HEK293 (cell line): ENCODE data around the gene FKBP5.

ENCODE experiments used
- CTCF ChIA-PET: fragments of 350-600 bp; formaldehyde crosslinking; extraction: SDS; loops from one replicate; lab custom pipeline; 2021; ENCODE audit warnings: antibody characterized with exemption; lab: Yijun Ruan, JAX
- POLR2A ChIA-PET: fragments of 300-600 bp; formaldehyde crosslinking; extraction: SDS; loops from one replicate; lab custom pipeline; 2020; ENCODE audit warnings: antibody characterized with exemption, inconsistent platforms; lab: Yijun Ruan, JAX
- H3K27ac ChIP-seq: fragments of 200-500 bp; sonication (Bioruptor generic); 2 replicates; pipeline ENCODE4 v1.5.1; 2014; ENCODE audit warnings: low read depth, low read length, control low read depth, inconsistent platforms; ENCODE audit errors: extremely low read depth
- H3K36me3 ChIP-seq, 2 experiments: fragments of 200-500 bp in 1 of 2; sonication (Bioruptor generic) in 1 of 2; 1 replicate in 1 of 2; 2 replicates in 1 of 2; pipeline ENCODE4 v1.5.1; 2014 to 2017; ENCODE audit warnings: inconsistent platforms in 2 of 2, low read length in 2 of 2; ENCODE audit not compliant: control insufficient read depth in 2 of 2, insufficient read depth in 1 of 2
- H3K4me1 ChIP-seq: fragments of 200-500 bp; sonication (Bioruptor generic); 2 replicates; pipeline ENCODE4 v1.5.1; 2014; ENCODE audit warnings: mild to moderate bottlenecking, low read length, inconsistent platforms; ENCODE audit not compliant: control insufficient read depth, insufficient read depth
- H3K4me3 ChIP-seq: 2 replicates; pipeline ENCODE4 v1.5.1; 2011; ENCODE audit warnings: low read depth, mild to moderate bottlenecking, control low read depth, low read length, moderate library complexity
- H3K9me3 ChIP-seq: fragments of 200-500 bp; sonication (Bioruptor generic); 2 replicates; pipeline ENCODE4 v1.5.1; 2014; ENCODE audit warnings: low read depth, low read length, inconsistent platforms; ENCODE audit not compliant: control insufficient read depth, insufficient read depth
- EGR2 ChIP-seq: fragments of 450-650 bp; formaldehyde crosslinking; IDR thresholded peaks from 2 replicates; pipeline ENCODE4 v1.5.1; 2016; ENCODE audit warnings: low read depth, missing biosample characterization, missing genetic modification characterization
- GLIS2 ChIP-seq: fragments of 450-650 bp; formaldehyde crosslinking; IDR thresholded peaks from 2 replicates; pipeline ENCODE4 v1.5.1; 2016; ENCODE audit warnings: missing biosample characterization, missing genetic modification characterization
- HOXC10 ChIP-seq: sonication (generic); formaldehyde crosslinking; IDR thresholded peaks from 2 replicates; pipeline ENCODE4 v1.8.1; 2023; ENCODE audit warnings: mild to moderate bottlenecking, missing genetic modification reagents
- HOXD13 ChIP-seq: sonication (generic); formaldehyde crosslinking; IDR thresholded peaks from 2 replicates; pipeline ENCODE4 v1.8.0; 2022; ENCODE audit warnings: missing genetic modification reagents, borderline replicate concordance
- KLF8 ChIP-seq: fragments of 450-650 bp; formaldehyde crosslinking; IDR thresholded peaks from 2 replicates; pipeline ENCODE4 v1.5.1; 2016; ENCODE audit warnings: missing biosample characterization, missing genetic modification characterization
- KLF9 ChIP-seq: fragments of 450-650 bp; formaldehyde crosslinking; IDR thresholded peaks from 2 replicates; pipeline ENCODE4 v1.5.1; 2016; ENCODE audit warnings: missing biosample characterization, missing genetic modification characterization, low read depth
- MYNN ChIP-seq: fragments of 450-650 bp; formaldehyde crosslinking; IDR thresholded peaks from 2 replicates; pipeline ENCODE4 v1.5.1; 2016; ENCODE audit warnings: missing biosample characterization, missing genetic modification characterization, borderline replicate concordance
- PATZ1 ChIP-seq: fragments of 450-650 bp; formaldehyde crosslinking; IDR thresholded peaks from 2 replicates; pipeline ENCODE4 v1.5.1; 2016; ENCODE audit warnings: missing biosample characterization, missing genetic modification characterization
- SCRT1 ChIP-seq: fragments of 450-650 bp; formaldehyde crosslinking; IDR thresholded peaks from 2 replicates; pipeline ENCODE4 v1.5.1; 2016; ENCODE audit warnings: missing biosample characterization, missing genetic modification characterization, borderline replicate concordance
- SP7 ChIP-seq: fragments of 450-650 bp; formaldehyde crosslinking; IDR thresholded peaks from 2 replicates; pipeline ENCODE4 v1.5.1; 2016; ENCODE audit warnings: missing biosample characterization, missing genetic modification characterization
- ZBTB10 ChIP-seq: fragments of 450-650 bp; formaldehyde crosslinking; IDR thresholded peaks from 2 replicates; pipeline ENCODE4 v1.5.1; 2016; ENCODE audit warnings: missing biosample characterization, missing genetic modification characterization
- ZBTB26 ChIP-seq: fragments of 450-650 bp; formaldehyde crosslinking; optimal IDR thresholded peaks from 2 replicates; pipeline ENCODE3; 2016; ENCODE audit warnings: missing biosample characterization, mild to moderate bottlenecking, missing genetic modification characterization
- ZBTB8A ChIP-seq: fragments of 450-650 bp; formaldehyde crosslinking; IDR thresholded peaks from 2 replicates; pipeline ENCODE4 v1.5.1; 2016; ENCODE audit warnings: missing biosample characterization, missing genetic modification characterization
- ZFP41 ChIP-seq: fragments of 450-650 bp; formaldehyde crosslinking; IDR thresholded peaks from 2 replicates; pipeline ENCODE4 v1.5.1; 2016; ENCODE audit warnings: missing biosample characterization, missing genetic modification characterization, borderline replicate concordance
- ZNF169 ChIP-seq: fragments of 450-650 bp; formaldehyde crosslinking; IDR thresholded peaks from 2 replicates; pipeline ENCODE4 v1.5.1; 2016; ENCODE audit warnings: missing biosample characterization, missing genetic modification characterization
- ZNF214 ChIP-seq: fragments of 450-650 bp; formaldehyde crosslinking; IDR thresholded peaks from 2 replicates; pipeline ENCODE4 v1.5.1; 2017; ENCODE audit warnings: missing biosample characterization, mild to moderate bottlenecking, missing genetic modification characterization, borderline replicate concordance
- ZNF223 ChIP-seq: fragments of 450-650 bp; formaldehyde crosslinking; IDR thresholded peaks from 2 replicates; pipeline ENCODE4 v1.5.1; 2016; ENCODE audit warnings: missing biosample characterization, missing genetic modification characterization
- ZNF24 ChIP-seq: fragments of 450-650 bp; formaldehyde crosslinking; IDR thresholded peaks from 2 replicates; pipeline ENCODE4 v1.5.1; 2016; ENCODE audit warnings: missing biosample characterization, missing genetic modification characterization
- ZNF324 ChIP-seq: fragments of 450-650 bp; formaldehyde crosslinking; IDR thresholded peaks from 2 replicates; pipeline ENCODE4 v1.5.1; 2016; ENCODE audit warnings: missing biosample characterization, missing genetic modification characterization
- ZNF398 ChIP-seq: fragments of 450-650 bp; formaldehyde crosslinking; IDR thresholded peaks from 2 replicates; pipeline ENCODE4 v1.5.1; 2017; ENCODE audit warnings: missing biosample characterization, missing genetic modification characterization
- ZNF473 ChIP-seq: fragments of 450-650 bp; formaldehyde crosslinking; IDR thresholded peaks from 2 replicates; pipeline ENCODE4 v1.5.1; 2017; ENCODE audit warnings: missing biosample characterization, missing genetic modification characterization
- ZNF560 ChIP-seq: fragments of 450-650 bp; formaldehyde crosslinking; IDR thresholded peaks from 2 replicates; pipeline ENCODE4 v1.5.1; 2017; ENCODE audit warnings: missing biosample characterization, missing genetic modification characterization, borderline replicate concordance
- ZNF580 ChIP-seq: fragments of 450-650 bp; formaldehyde crosslinking; IDR thresholded peaks from 2 replicates; pipeline ENCODE4 v1.5.1; 2016; ENCODE audit warnings: missing biosample characterization, missing genetic modification characterization
- ZNF626 ChIP-seq: fragments of 450-650 bp; sonication (Bioruptor Pico); formaldehyde crosslinking; IDR thresholded peaks from 2 replicates; pipeline ENCODE4 v1.5.1; 2018; ENCODE audit warnings: missing biosample characterization, missing genetic modification characterization, inconsistent platforms
- ZNF660 ChIP-seq: fragments of 450-650 bp; IDR thresholded peaks from 2 replicates; pipeline ENCODE4 v1.5.1; 2018; ENCODE audit warnings: missing biosample characterization, mild to moderate bottlenecking, missing genetic modification characterization
- ZNF664 ChIP-seq: fragments of 450-650 bp; formaldehyde crosslinking; IDR thresholded peaks from 2 replicates; pipeline ENCODE4 v1.5.1; 2016; ENCODE audit warnings: missing biosample characterization, missing genetic modification characterization
- ZNF677 ChIP-seq: fragments of 450-650 bp; IDR thresholded peaks from 2 replicates; pipeline ENCODE4 v1.5.0; 2018; ENCODE audit warnings: missing biosample characterization, mild to moderate bottlenecking, missing genetic modification characterization, moderate library complexity
- ZNF830 ChIP-seq: fragments of 450-650 bp; IDR thresholded peaks from 2 replicates; pipeline ENCODE4 v1.5.0; 2018; ENCODE audit warnings: missing biosample characterization, missing genetic modification characterization, low read depth, mild to moderate bottlenecking, moderate library complexity
- ZXDB ChIP-seq: fragments of 450-650 bp; formaldehyde crosslinking; IDR thresholded peaks from 2 replicates; pipeline ENCODE4 v1.5.1; 2016; ENCODE audit warnings: missing biosample characterization, missing genetic modification characterization

The FKBP5 gene

GRCh38 chr6:35688605-35689322, at the start of gene FKBP5:
TSS of gene FKBP5 (minus strand) at chr6:35688915. CDS start at chr6:35642824, 46,091 bp downstream.
- CTCF ChIA-PET: interaction anchor here (0.8 kb wide), 1 partner anchor 15 kb away, joined by 3 read pairs; no protein-coding TSS in a partner anchor
- H3K9me3 ChIP-seq: no peaks in the 10 kb centered on the region
- peak within 1 kb of the TSS; percentile 72 for H3K4me3 ChIP-seq
- peaks cover 0 to 5% of the 10 kb centered on the region in 2 experiments; a peak in 1 of 3 replicates for H3K36me3 ChIP-seq
- POLR2A ChIA-PET: interaction anchor here (1.1 to 1.4 kb wide), 3 partner anchors 37 to 44 kb away, joined by 4 to 5 read pairs (median 4); no protein-coding TSS in a partner anchor
- H3K4me1 ChIP-seq: no peaks in the 10 kb centered on the region
- peak within 1 kb of the TSS; percentile 92 for H3K27ac ChIP-seq
- TF ChIP-seq ZNF560 (tag by site-specific recombination): no peak
- no peak for TF ChIP-seq ZNF473
- no peak for TF ChIP-seq ZNF223
- TF ChIP-seq ZNF664: no peak
- TF ChIP-seq KLF8 (tag by site-specific recombination): peak; percentile 19; the same call in 1 of the 2 replicates
- TF ChIP-seq SP7 (tag by site-specific recombination): peak; percentile 58; the same call in 1 of the 2 replicates
- peak; percentile 18 for TF ChIP-seq ZBTB26 (tag by site-specific recombination)
- TF ChIP-seq HOXD13: no peak
- TF ChIP-seq ZNF169 (tag by site-specific recombination): no peak
- TF ChIP-seq GLIS2 (tag by site-specific recombination): peak; percentile 89
- peak; percentile 10; the same call in 1 of the 2 replicates for TF ChIP-seq ZNF677 (tag by site-specific recombination)
- 0 out of 2 replicates have a peak, but pooled peaks have one; percentile 25 for TF ChIP-seq HOXC10 (CRISPR knock-in tag)
- TF ChIP-seq MYNN (tag by site-specific recombination): no peak
- TF ChIP-seq ZNF324: 0 out of 2 replicates have a peak, but pooled peaks have one; percentile 38
- no peak for TF ChIP-seq ZNF830
- TF ChIP-seq ZNF580 (tag by site-specific recombination): no peak
- 0 out of 2 replicates have a peak, but pooled peaks have one; percentile 9 for TF ChIP-seq ZNF398 (tag by site-specific recombination)
- TF ChIP-seq ZXDB: peak; percentile 59
- TF ChIP-seq PATZ1 (tag by site-specific recombination): peak; percentile 93
- no peak for TF ChIP-seq ZNF626
- TF ChIP-seq ZFP41: no peak
- TF ChIP-seq ZNF214: no peak
- peak; percentile 96 for TF ChIP-seq EGR2 (tag by site-specific recombination)
- peak; percentile 48; the same call in 1 of the 2 replicates for TF ChIP-seq ZNF24
- TF ChIP-seq ZNF660 (tag by site-specific recombination): no peak
- TF ChIP-seq KLF9 (tag by site-specific recombination): peak; percentile 70
- 0 out of 2 replicates have a peak, but pooled peaks have one; percentile 30 for TF ChIP-seq ZBTB10 (tag by site-specific recombination)
- TF ChIP-seq SCRT1 (tag by site-specific recombination): no peak
- peak; percentile 97 for TF ChIP-seq ZBTB8A (tag by site-specific recombination)
